Ectodermal cell (in vitro differentiated cells): Measurements from ENCODE around the gene FYN.

ENCODE experiments used
- H3K27ac ChIP-seq: 2 replicates; pipeline ENCODE4 v1.7.0; 2013; ENCODE audit warnings: mild to moderate bottlenecking, low read depth, low read length; ENCODE audit not compliant: insufficient read depth, poor library complexity, severe bottlenecking
- H3K27me3 ChIP-seq: 2 replicates; pipeline ENCODE4 v1.7.0; 2013; ENCODE audit warnings: mild to moderate bottlenecking, low read length; ENCODE audit not compliant: insufficient read depth, control insufficient read depth, poor library complexity, severe bottlenecking
- H3K36me3 ChIP-seq: one replicate; pipeline ENCODE4 v1.7.0; 2013; ENCODE audit warnings: low read length; ENCODE audit not compliant: control insufficient read depth, insufficient read depth
- H3K4me1 ChIP-seq: one replicate; pipeline ENCODE4 v1.7.0; 2013; ENCODE audit warnings: low read length; ENCODE audit not compliant: control insufficient read depth, insufficient read depth
- H3K4me3 ChIP-seq: 2 replicates; pipeline ENCODE4 v1.7.0; 2013; ENCODE audit warnings: low read depth, low read length, control low read depth; ENCODE audit not compliant: insufficient read depth
- H3K9me3 ChIP-seq: 2 replicates; pipeline ENCODE4 v1.7.0; 2013; ENCODE audit warnings: mild to moderate bottlenecking, low read length, moderate library complexity; ENCODE audit not compliant: control insufficient read depth
- WGBS, 2 experiments: methylation state at CpG; one replicate each; pipeline ENCODE4 v1.1.7; 2013; ENCODE audit warnings: missing lambda C conversion rate in 2 of 2; 5-methylcytosine and 5-hydroxymethylcytosine counted together

Gene FYN

DNA sequence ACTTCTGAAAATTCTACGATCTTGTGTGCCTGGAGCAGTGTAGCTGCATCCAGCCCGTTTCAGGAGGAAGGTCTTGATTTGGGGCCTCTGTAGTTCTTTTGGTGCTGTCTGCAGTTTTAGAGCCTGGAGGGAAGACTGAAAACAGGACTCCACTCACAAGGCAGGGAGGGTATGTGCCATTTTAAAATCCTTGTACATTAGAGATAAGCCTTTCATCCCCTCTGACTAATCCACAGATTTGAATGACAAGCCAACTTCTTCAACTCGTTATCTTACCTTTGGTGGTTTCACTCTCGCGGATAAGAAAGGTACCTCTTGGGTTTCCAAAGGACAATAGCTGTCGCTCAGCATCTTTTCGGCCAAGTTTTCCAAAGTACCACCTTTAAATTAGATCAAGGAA lies 169.5 kb downstream of the FYN start:
- WGBS, 2 experiments = 86% methylated on average over 7 of the region's 7 CpGs
- Histone ChIP-seq H3K9me3 (no peaks in the 10 kb centered on the region), H3K36me3 (peaks cover 16% of the 10 kb centered on the region), H3K4me1 (peaks cover 14% of the 10 kb centered on the region), H3K27ac (no peak overlapping the region), H3K4me3 (no peak overlapping the region), H3K27me3 (no peaks in the 10 kb centered on the region)

DNA sequence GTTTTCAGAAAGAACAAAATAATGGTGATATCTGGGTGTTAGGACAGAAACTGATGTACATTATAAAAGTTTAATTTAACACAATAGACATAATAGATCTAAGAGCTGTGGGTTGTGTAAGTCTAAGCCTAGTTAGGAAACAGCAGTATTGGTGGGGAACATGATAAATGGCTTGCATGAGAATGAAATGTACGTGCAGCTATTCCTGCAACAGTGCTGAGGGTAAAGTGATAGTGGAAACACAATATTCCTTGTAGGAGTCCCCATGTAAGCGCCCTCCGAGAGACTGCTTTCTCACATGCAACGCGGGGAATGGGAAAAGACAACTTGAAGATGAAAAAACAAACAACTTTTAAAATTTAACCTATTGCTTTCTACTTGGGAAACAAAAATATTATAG lies 171.0 kb downstream of the FYN start:
- Histone ChIP-seq H3K27ac (no peak overlapping the region), H3K4me1 (peaks cover 14% of the 10 kb centered on the region), H3K27me3 (no peaks in the 10 kb centered on the region), H3K36me3 (peaks cover 16% of the 10 kb centered on the region), H3K4me3 (no peak overlapping the region), H3K9me3 (no peaks in the 10 kb centered on the region)
- 97 to 99% methylated on average over 5 of the region's 5 CpGs for WGBS, 2 experiments

DNA sequence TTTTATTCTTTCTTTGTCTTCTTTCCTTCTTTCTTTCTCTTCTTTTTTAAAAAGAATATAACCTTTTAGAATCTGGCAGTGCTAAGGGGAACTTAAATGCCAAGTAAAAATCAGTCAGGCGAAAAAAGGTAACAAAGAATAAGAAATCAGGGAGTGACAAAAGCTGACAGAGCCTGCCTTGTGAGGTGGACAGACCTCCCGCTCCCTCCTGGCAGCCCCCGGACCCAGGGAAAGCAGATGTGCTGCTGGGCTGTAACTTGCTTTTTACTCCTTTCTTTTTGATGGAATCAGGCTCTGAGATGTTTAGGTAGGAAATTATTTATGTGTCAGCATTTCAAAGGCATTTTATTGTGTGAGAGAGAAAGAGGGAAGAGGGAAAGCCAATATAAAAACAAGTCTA lies 172.1 kb downstream of the FYN start:
- Histone ChIP-seq H3K27me3 (no peaks in the 10 kb centered on the region), H3K9me3 (no peaks in the 10 kb centered on the region), H3K4me1 (peaks cover 11% of the 10 kb centered on the region), H3K27ac (peak overlapping the region; percentile 42), H3K36me3 (peaks cover 18% of the 10 kb centered on the region), H3K4me3 (no peak overlapping the region)
- WGBS, 2 experiments = 69 to 72% methylated on average over 3 of the region's 3 CpGs

- no peak overlapping the region for H3K4me3 ChIP-seq
- H3K36me3 ChIP-seq = peaks cover 19% of the 10 kb centered on the region
- H3K27me3 ChIP-seq = no peaks in the 10 kb centered on the region
- peaks cover 11% of the 10 kb centered on the region for H3K4me1 ChIP-seq
- H3K9me3 ChIP-seq = no peaks in the 10 kb centered on the region
- 90 to 92% methylated on average over 18 of the region's 18 CpGs for WGBS, 2 experiments
- H3K27ac ChIP-seq = no peak overlapping the region
These were observed 173.0 kb downstream of the FYN start for GRCh38 chr6:111700135-111700690.

DNA sequence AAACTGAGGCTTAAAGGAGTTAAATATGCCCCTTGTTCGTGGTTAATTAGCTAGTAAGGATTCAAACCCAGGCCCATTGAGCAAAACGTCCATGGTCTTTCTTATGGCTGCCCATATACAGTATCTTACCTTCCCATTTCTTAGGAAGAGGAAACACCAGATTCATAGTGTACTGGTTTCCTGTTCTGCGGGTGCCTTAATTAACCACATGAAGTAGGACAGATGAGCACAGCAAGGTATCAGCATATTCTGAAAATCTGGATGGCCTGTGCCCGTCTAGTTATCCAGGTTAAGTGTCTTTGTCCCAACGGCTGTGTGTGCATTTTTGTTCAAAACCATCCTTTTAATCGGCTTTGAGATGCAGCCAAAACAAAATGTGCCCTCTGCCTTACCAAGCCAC lies 174.1 kb downstream of the FYN start:
- 94 to 95% methylated on average over 6 of the region's 6 CpGs for WGBS, 2 experiments

GRCh38 chr6:111696814-111697213 lies 176.4 kb downstream of the FYN start:
- no peak overlapping the region for H3K4me3 ChIP-seq
- no peaks in the 10 kb centered on the region for H3K27me3 ChIP-seq
- peaks cover 9% of the 10 kb centered on the region for H3K4me1 ChIP-seq
- H3K27ac ChIP-seq = no peak overlapping the region
- peaks cover 38% of the 10 kb centered on the region for H3K36me3 ChIP-seq
- no peaks in the 10 kb centered on the region for H3K9me3 ChIP-seq

More for the DNA sequence above, 174.1 kb downstream of the FYN start:
- peaks cover 11% of the 10 kb centered on the region for H3K4me1 ChIP-seq
- H3K27me3 ChIP-seq = no peaks in the 10 kb centered on the region
- H3K4me3 ChIP-seq = no peak overlapping the region
- H3K9me3 ChIP-seq = no peaks in the 10 kb centered on the region
- H3K27ac ChIP-seq = no peak overlapping the region
- H3K36me3 ChIP-seq = peaks cover 28% of the 10 kb centered on the region

GRCh38 chr6:111692327-111693164 lies 180.7 kb downstream of the FYN start:
- Histone ChIP-seq H3K9me3 (no peaks in the 10 kb centered on the region), H3K4me3 (no peak overlapping the region), H3K36me3 (peaks cover 49% of the 10 kb centered on the region), H3K27ac (no peak overlapping the region), H3K4me1 (no peaks in the 10 kb centered on the region), H3K27me3 (no peaks in the 10 kb centered on the region)
- 93% methylated on average over 17 of the region's 17 CpGs for WGBS, 2 experiments

DNA sequence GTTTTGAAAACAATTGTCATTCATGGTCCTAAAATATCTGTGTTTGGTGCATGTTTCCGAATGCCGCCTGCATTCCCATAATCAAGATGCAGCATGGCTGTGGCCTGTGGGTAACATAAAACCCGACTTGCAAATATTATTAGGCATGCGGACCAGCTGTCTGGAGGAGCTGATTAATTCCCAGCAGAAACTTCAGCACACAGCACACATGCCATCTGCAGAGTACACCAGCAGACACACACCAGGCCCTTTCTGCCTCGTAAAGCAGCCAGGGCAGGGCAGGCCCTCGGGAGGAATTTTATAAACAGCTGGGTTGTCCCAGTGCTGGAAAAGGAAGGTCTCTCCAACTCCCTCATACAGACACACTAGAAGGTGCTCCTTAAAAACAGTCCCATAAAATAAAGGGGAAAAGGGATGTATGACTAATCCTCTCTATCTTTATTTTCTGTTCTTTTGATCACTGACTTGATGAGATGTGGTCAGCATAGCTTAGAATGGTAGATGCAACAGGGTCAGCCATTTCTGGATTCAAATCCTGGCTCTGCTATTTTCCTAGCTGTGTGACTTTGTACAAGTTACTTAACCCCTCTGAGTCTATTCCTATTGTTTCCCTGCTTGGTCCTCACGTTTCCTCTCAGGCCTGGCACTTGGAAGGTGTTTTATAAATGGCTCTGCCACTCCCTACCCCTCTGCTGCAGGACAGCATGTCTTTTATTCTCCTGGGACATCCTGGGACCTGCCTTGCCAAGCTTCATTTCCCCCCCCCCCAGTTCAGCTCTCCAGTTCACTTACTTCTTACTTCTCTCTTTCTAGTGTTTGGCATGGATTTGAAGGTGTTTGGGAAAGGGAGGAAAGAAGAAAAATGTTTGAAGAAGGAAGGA lies 181.7 kb downstream of the FYN start:
- no peaks in the 10 kb centered on the region for H3K27me3 ChIP-seq
- peaks cover 6% of the 10 kb centered on the region for H3K4me1 ChIP-seq
- WGBS, 2 experiments = 94% methylated on average over 7 of the region's 7 CpGs
- H3K27ac ChIP-seq = no peak overlapping the region
- no peaks in the 10 kb centered on the region for H3K9me3 ChIP-seq
- H3K4me3 ChIP-seq = no peak overlapping the region
- peaks cover 49% of the 10 kb centered on the region for H3K36me3 ChIP-seq

DNA sequence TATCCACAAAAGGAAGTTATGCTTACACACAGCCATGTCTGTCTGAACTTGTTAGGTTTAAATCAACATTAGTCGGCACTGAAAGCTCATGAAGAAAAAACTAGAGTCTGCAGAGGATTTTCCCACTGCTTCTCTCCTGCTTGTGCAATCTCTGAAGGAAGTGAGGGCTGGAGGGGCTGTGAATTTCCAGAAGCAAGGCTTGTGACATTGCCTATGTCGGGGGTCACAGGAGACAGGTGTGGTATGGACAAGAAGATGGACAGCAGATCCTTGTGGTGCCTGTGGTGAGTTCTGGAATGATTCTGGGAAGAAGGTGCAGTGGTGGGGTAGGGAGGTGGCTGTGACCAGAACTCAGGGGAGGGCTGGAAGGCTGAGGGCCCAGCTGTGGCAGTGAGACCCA lies 183.3 kb downstream of the FYN start:
- Histone ChIP-seq H3K36me3 (peaks cover 45% of the 10 kb centered on the region), H3K4me3 (no peak overlapping the region), H3K9me3 (no peaks in the 10 kb centered on the region), H3K27ac (no peak overlapping the region), H3K4me1 (peaks cover 18% of the 10 kb centered on the region), H3K27me3 (no peaks in the 10 kb centered on the region)
- WGBS, 2 experiments = 97 to 99% methylated on average over 2 of the region's 2 CpGs

DNA sequence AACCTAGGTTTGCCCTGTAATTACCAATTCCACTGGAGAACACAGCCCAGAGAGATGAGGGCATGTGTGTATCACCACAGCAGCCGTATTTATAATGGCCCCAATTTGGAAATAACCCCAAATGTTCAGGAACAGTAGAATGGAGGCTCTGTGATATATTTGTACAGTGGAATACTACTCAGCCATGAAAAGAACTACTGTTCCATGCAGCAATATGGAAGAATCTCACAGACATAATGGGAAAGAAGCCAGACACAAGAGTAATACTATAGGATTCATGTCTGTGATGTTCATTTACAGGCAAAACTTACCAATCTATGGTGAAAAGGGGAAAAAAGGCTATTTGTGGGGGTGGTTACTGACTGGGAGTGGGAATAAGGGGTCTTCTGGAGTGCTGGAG lies 183.8 kb downstream of the FYN start:
- H3K36me3 ChIP-seq = peaks cover 39% of the 10 kb centered on the region
- H3K9me3 ChIP-seq = no peaks in the 10 kb centered on the region
- no peaks in the 10 kb centered on the region for H3K27me3 ChIP-seq
- no peak overlapping the region for H3K4me3 ChIP-seq
- H3K27ac ChIP-seq = no peak overlapping the region
- peaks cover 18% of the 10 kb centered on the region for H3K4me1 ChIP-seq
- WGBS, 2 experiments = 90 to 100% methylated on average over 1 of the region's 1 CpG
